Measurements from ENCODE around the gene CNTN1. TPM values are rescaled to one million over a fixed set of nuclear protein-coding genes. Genes with fewer than 3 reads are reported as not detected.

The CNTN1 gene
- total RNA-seq, 1 donor from 2014 or later = not detected

- no peak for DNase-seq (ENCODE audit: low spot score)
- H3K4me1 Mint-ChIP-seq (ENCODE audit: low read depth) = no peaks in the 10 kb centered on the region
- no peaks in the 10 kb centered on the region for H3K36me3 Mint-ChIP-seq (ENCODE audit: low read depth)
- no peaks in the 10 kb centered on the region for H3K9me3 Mint-ChIP-seq
- intact Hi-C loops (cut with micrococcal nuclease) = no loop called here
- H3K4me3 Mint-ChIP-seq = no peak overlapping the region
- H3K27me3 Mint-ChIP-seq (ENCODE audit: insufficient read depth) = no peaks in the 10 kb centered on the region
- no peak overlapping the region for H3K27ac Mint-ChIP-seq
These were observed 225.3 kb downstream of the CNTN1 start for GRCh38 chr12:40917561-40917960.

GRCh38 chr12:40921563-40922163, 229.4 kb downstream of the CNTN1 start:
- intact Hi-C loops (cut with micrococcal nuclease) = loop anchor here (5.0 kb wide), 3 partner anchors 584 to 909 kb away; no protein-coding TSS in a partner anchor
- DNase-seq (ENCODE audit: low spot score) = no peak
- H3K9me3 Mint-ChIP-seq = no peaks in the 10 kb centered on the region
- H3K27ac Mint-ChIP-seq = no peak overlapping the region
- no peaks in the 10 kb centered on the region for H3K4me1 Mint-ChIP-seq (ENCODE audit: low read depth)
- H3K27me3 Mint-ChIP-seq (ENCODE audit: insufficient read depth) = no peaks in the 10 kb centered on the region
- H3K36me3 Mint-ChIP-seq (ENCODE audit: low read depth) = no peaks in the 10 kb centered on the region
- H3K4me3 Mint-ChIP-seq = no peak overlapping the region

GRCh38 chr12:40937891-40938290, 245.7 kb downstream of the CNTN1 start:
- Mint-ChIP-seq H3K27ac (no peak overlapping the region), H3K27me3 (ENCODE audit: insufficient read depth) (no peaks in the 10 kb centered on the region), H3K9me3 (no peaks in the 10 kb centered on the region), H3K4me1 (ENCODE audit: low read depth) (no peaks in the 10 kb centered on the region), H3K36me3 (ENCODE audit: low read depth) (no peaks in the 10 kb centered on the region), H3K4me3 (no peak overlapping the region)
- intact Hi-C loops (cut with micrococcal nuclease) = no loop called here
- no peak for DNase-seq (ENCODE audit: low spot score)

- intact Hi-C loops (cut with micrococcal nuclease) = loop anchor here (10.0 kb wide), 1 partner anchor 1622 kb away; no protein-coding TSS in a partner anchor
- DNase-seq (ENCODE audit: low spot score) = no peak
- Mint-ChIP-seq H3K4me3 (no peak overlapping the region), H3K36me3 (ENCODE audit: low read depth) (no peaks in the 10 kb centered on the region), H3K27ac (no peak overlapping the region), H3K27me3 (ENCODE audit: insufficient read depth) (no peaks in the 10 kb centered on the region), H3K4me1 (ENCODE audit: low read depth) (no peaks in the 10 kb centered on the region), H3K9me3 (no peaks in the 10 kb centered on the region)
These were observed 250.1 kb downstream of the CNTN1 start for GRCh38 chr12:40942326-40942725.

GRCh38 chr12:40945772-40946171, 253.5 kb downstream of the CNTN1 start:
- H3K9me3 Mint-ChIP-seq = no peaks in the 10 kb centered on the region
- H3K36me3 Mint-ChIP-seq (ENCODE audit: low read depth) = no peaks in the 10 kb centered on the region
- H3K27ac Mint-ChIP-seq = no peak overlapping the region
- no peaks in the 10 kb centered on the region for H3K27me3 Mint-ChIP-seq (ENCODE audit: insufficient read depth)
- DNase-seq (ENCODE audit: low spot score) = no peak
- H3K4me1 Mint-ChIP-seq (ENCODE audit: low read depth) = no peaks in the 10 kb centered on the region
- intact Hi-C loops (cut with micrococcal nuclease) = loop anchor here (1.0 to 10.0 kb wide), 2 partner anchors 1079 to 1619 kb away; no protein-coding TSS in a partner anchor
- H3K4me3 Mint-ChIP-seq = no peak overlapping the region

- no peak overlapping the region for H3K27ac Mint-ChIP-seq
- H3K36me3 Mint-ChIP-seq (ENCODE audit: low read depth) = no peaks in the 10 kb centered on the region
- DNase-seq (ENCODE audit: low spot score) = no peak
- H3K27me3 Mint-ChIP-seq (ENCODE audit: insufficient read depth) = no peaks in the 10 kb centered on the region
- H3K4me1 Mint-ChIP-seq (ENCODE audit: low read depth) = no peaks in the 10 kb centered on the region
- intact Hi-C loops (cut with micrococcal nuclease) = loop anchor here (1.0 to 10.0 kb wide), 2 partner anchors 1078 to 1618 kb away; no protein-coding TSS in a partner anchor
- no peak overlapping the region for H3K4me3 Mint-ChIP-seq
- H3K9me3 Mint-ChIP-seq = no peaks in the 10 kb centered on the region
These were observed 254.5 kb downstream of the CNTN1 start for GRCh38 chr12:40946612-40947194.

GRCh38 chr12:40947797-40948196, 255.6 kb downstream of the CNTN1 start:
- no peaks in the 10 kb centered on the region for H3K27me3 Mint-ChIP-seq (ENCODE audit: insufficient read depth)
- intact Hi-C loops (cut with micrococcal nuclease) = loop anchor here (10.0 kb wide), 1 partner anchor 1617 kb away; no protein-coding TSS in a partner anchor
- no peaks in the 10 kb centered on the region for H3K36me3 Mint-ChIP-seq (ENCODE audit: low read depth)
- no peaks in the 10 kb centered on the region for H3K4me1 Mint-ChIP-seq (ENCODE audit: low read depth)
- no peak for DNase-seq (ENCODE audit: low spot score)
- no peak overlapping the region for H3K27ac Mint-ChIP-seq
- H3K4me3 Mint-ChIP-seq = no peak overlapping the region
- H3K9me3 Mint-ChIP-seq = no peaks in the 10 kb centered on the region

GRCh38 chr12:40953076-40953475, 260.8 kb downstream of the CNTN1 start:
- Mint-ChIP-seq H3K27ac (no peak overlapping the region), H3K27me3 (ENCODE audit: insufficient read depth) (no peaks in the 10 kb centered on the region), H3K9me3 (no peaks in the 10 kb centered on the region), H3K4me3 (no peak overlapping the region), H3K36me3 (ENCODE audit: low read depth) (no peaks in the 10 kb centered on the region), H3K4me1 (ENCODE audit: low read depth) (no peaks in the 10 kb centered on the region)
- intact Hi-C loops (cut with micrococcal nuclease) = no loop called here
- no peak for DNase-seq (ENCODE audit: low spot score)

GRCh38 chr12:40957417-40957816, 265.2 kb downstream of the CNTN1 start:
- intact Hi-C loops (cut with micrococcal nuclease) = no loop called here
- no peak for DNase-seq (ENCODE audit: low spot score)
- Mint-ChIP-seq H3K27ac (no peak overlapping the region), H3K27me3 (ENCODE audit: insufficient read depth) (no peaks in the 10 kb centered on the region), H3K4me3 (no peak overlapping the region), H3K9me3 (no peaks in the 10 kb centered on the region), H3K4me1 (ENCODE audit: low read depth) (no peaks in the 10 kb centered on the region), H3K36me3 (ENCODE audit: low read depth) (no peaks in the 10 kb centered on the region)

- Mint-ChIP-seq H3K36me3 (ENCODE audit: low read depth) (no peaks in the 10 kb centered on the region), H3K27me3 (ENCODE audit: insufficient read depth) (no peaks in the 10 kb centered on the region), H3K4me3 (no peak overlapping the region), H3K9me3 (no peaks in the 10 kb centered on the region), H3K27ac (no peak overlapping the region), H3K4me1 (ENCODE audit: low read depth) (no peaks in the 10 kb centered on the region)
- no peak for DNase-seq (ENCODE audit: low spot score)
- intact Hi-C loops (cut with micrococcal nuclease) = no loop called here
These were observed 266.8 kb downstream of the CNTN1 start for GRCh38 chr12:40959041-40959440.

GRCh38 chr12:40963751-40964150, 271.5 kb downstream of the CNTN1 start:
- H3K27me3 Mint-ChIP-seq (ENCODE audit: insufficient read depth) = no peaks in the 10 kb centered on the region
- intact Hi-C loops (cut with micrococcal nuclease) = no loop called here
- H3K9me3 Mint-ChIP-seq = no peaks in the 10 kb centered on the region
- no peak overlapping the region for H3K4me3 Mint-ChIP-seq
- H3K27ac Mint-ChIP-seq = no peak overlapping the region
- no peaks in the 10 kb centered on the region for H3K36me3 Mint-ChIP-seq (ENCODE audit: low read depth)
- H3K4me1 Mint-ChIP-seq (ENCODE audit: low read depth) = no peaks in the 10 kb centered on the region
- no peak for DNase-seq (ENCODE audit: low spot score)

GRCh38 chr12:40969796-40970195, 277.6 kb downstream of the CNTN1 start:
- Mint-ChIP-seq H3K36me3 (ENCODE audit: low read depth) (no peaks in the 10 kb centered on the region), H3K27me3 (ENCODE audit: insufficient read depth) (no peaks in the 10 kb centered on the region), H3K9me3 (no peaks in the 10 kb centered on the region), H3K4me3 (no peak overlapping the region), H3K27ac (no peak overlapping the region), H3K4me1 (ENCODE audit: low read depth) (no peaks in the 10 kb centered on the region)
- DNase-seq (ENCODE audit: low spot score) = no peak
- intact Hi-C loops (cut with micrococcal nuclease) = no loop called here

GRCh38 chr12:40970320-40970907, 278.2 kb downstream of the CNTN1 start:
- Mint-ChIP-seq H3K36me3 (ENCODE audit: low read depth) (no peaks in the 10 kb centered on the region), H3K27ac (no peak overlapping the region)
- no peak for DNase-seq (ENCODE audit: low spot score)

More at GRCh38 chr12:40970320-40970907, 278.2 kb downstream of the CNTN1 start:
- H3K27me3 Mint-ChIP-seq (ENCODE audit: insufficient read depth) = no peaks in the 10 kb centered on the region
- H3K9me3 Mint-ChIP-seq = no peaks in the 10 kb centered on the region
- H3K4me3 Mint-ChIP-seq = no peak overlapping the region
- intact Hi-C loops (cut with micrococcal nuclease) = no loop called here
- H3K4me1 Mint-ChIP-seq (ENCODE audit: low read depth) = no peaks in the 10 kb centered on the region
